GM19043 (cell line): ENCODE results near the gene ACADS.
"Not testable (repeated sequence)": the region's sequence is repeated elsewhere in the genome, so short reads cannot be mapped to it uniquely, and the experiment has no call there.

ENCODE experiments used
- ATAC-seq: cut with Tn5 transposase; IDR thresholded peaks from one replicate; pipeline ENCODE4 v1.9.1; 2021; ENCODE audit warnings: low read depth; ENCODE audit not compliant: unreplicated experiment

Gene ACADS

GRCh38 chr12:120725151-120725658 lies 421 bp upstream of the ACADS start:
- ATAC-seq: no peak

GRCh38 chr12:120726510-120726793 lies 826 bp downstream of the ACADS start:
- ATAC-seq: no peak

GRCh38 chr12:120726961-120727360 lies 1.3 kb downstream of the ACADS start:
- no peak for ATAC-seq

- ATAC-seq: not testable (repeated sequence)
Observed at GRCh38 chr12:120732198-120732597, 6.6 kb downstream of the ACADS start.

GRCh38 chr12:120733574-120733973 lies 7.9 kb downstream of the ACADS start:
- ATAC-seq: no peak

- no peak for ATAC-seq
Observed at GRCh38 chr12:120734210-120734609, 8.6 kb downstream of the ACADS start.

- no peak for ATAC-seq
Observed at GRCh38 chr12:120735181-120735580, 9.6 kb downstream of the ACADS start.

- ATAC-seq: no peak
Observed at GRCh38 chr12:120736404-120737331, 11.0 kb downstream of the ACADS start.

- ATAC-seq: no peak
Observed at GRCh38 chr12:120737557-120738251, 12.1 kb downstream of the ACADS start.

GRCh38 chr12:120738252-120739030 lies 12.8 kb downstream of the ACADS start:
- no peak for ATAC-seq

- ATAC-seq: no peak
Observed at GRCh38 chr12:120739031-120739762, 13.6 kb downstream of the ACADS start.

- no peak for ATAC-seq
Observed at GRCh38 chr12:120739821-120740613, 14.4 kb downstream of the ACADS start.

- no peak for ATAC-seq
Observed at GRCh38 chr12:120740871-120741270, 15.2 kb downstream of the ACADS start.

- ATAC-seq: no peak
Observed at GRCh38 chr12:120741476-120742421, 16.1 kb downstream of the ACADS start.

GRCh38 chr12:120744922-120745493 lies 19.4 kb downstream of the ACADS start:
- ATAC-seq: no peak

- no peak for ATAC-seq
Observed at GRCh38 chr12:120748242-120748641, 22.6 kb downstream of the ACADS start.

- ATAC-seq: no peak
Observed at GRCh38 chr12:120749256-120749655, 23.6 kb downstream of the ACADS start.

GRCh38 chr12:120750806-120751205 lies 25.2 kb downstream of the ACADS start:
- no peak for ATAC-seq
